ENCODE measurements around the gene TBC1D22B.

Gene TBC1D22B

DNA sequence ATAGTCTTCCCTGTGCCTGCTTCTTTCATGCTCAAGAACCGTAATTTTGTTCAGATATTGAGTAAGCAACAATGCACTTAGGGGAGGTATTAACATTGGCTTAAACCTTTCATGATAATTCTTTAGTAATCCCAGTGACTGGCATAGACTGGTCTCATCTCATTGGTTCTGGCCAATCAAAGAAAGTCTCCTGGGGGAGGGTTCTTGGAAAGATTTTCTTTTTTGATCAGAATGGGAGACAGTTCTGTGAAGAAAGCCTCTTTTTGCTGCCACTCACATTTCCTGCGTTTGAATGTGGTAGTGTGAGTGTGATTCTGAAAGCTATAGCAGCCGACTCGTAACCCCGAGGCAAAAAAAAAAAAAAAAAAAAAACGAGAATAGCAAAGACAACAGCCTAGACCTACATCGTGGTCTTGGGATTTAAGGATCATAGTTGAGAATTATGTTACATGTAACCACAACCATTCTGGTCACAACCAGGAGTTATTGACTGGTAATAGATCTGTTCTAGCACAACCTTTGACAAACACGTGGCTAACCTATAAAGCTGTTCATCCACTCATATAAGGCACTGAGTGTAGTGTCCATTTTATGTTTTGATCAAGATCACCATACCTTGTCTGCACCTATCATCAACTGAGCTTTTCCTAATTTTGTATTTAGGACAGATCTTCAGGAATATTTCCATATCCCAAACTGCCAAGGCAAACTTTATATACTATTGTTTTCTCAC, 15.4 kb downstream of the TBC1D22B start:
- Mint-ChIP-seq H3K4me3 (peak overlapping the region; percentile 33), H3K36me3 (peaks cover 17% of the 10 kb centered on the region), H3K27ac (peak overlapping the region; percentile 67), H3K27me3 (no peaks in the 10 kb centered on the region), H3K4me1 (ENCODE audit: low read depth) (peaks cover 43% of the 10 kb centered on the region), H3K9me3 (ENCODE audit: low read depth) (no peaks in the 10 kb centered on the region)

DNA sequence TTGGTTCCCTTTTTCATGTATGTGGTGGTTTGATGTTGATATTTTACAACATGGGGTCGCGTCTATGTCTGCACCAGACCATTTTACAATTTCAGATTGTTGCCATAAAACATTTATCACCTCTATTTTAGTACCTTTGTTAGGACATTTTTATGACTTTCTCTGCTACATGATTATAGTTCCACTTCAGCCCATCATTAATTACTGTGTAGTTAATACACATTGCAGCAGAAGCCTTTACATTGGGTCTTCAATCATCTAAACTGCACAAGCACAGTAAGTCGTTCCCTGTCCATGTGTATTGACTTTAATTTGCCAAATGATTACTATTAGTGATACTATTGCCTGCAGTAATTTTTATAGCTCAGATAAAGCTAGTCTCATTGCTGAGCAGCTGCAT, 16.1 kb downstream of the TBC1D22B start:
- peak overlapping the region; percentile 67 for H3K27ac Mint-ChIP-seq
- H3K27me3 Mint-ChIP-seq = no peaks in the 10 kb centered on the region
- H3K36me3 Mint-ChIP-seq = peaks cover 17% of the 10 kb centered on the region
- H3K4me3 Mint-ChIP-seq = no peak overlapping the region
- no peaks in the 10 kb centered on the region for H3K9me3 Mint-ChIP-seq (ENCODE audit: low read depth)
- H3K4me1 Mint-ChIP-seq (ENCODE audit: low read depth) = peaks cover 47% of the 10 kb centered on the region

DNA sequence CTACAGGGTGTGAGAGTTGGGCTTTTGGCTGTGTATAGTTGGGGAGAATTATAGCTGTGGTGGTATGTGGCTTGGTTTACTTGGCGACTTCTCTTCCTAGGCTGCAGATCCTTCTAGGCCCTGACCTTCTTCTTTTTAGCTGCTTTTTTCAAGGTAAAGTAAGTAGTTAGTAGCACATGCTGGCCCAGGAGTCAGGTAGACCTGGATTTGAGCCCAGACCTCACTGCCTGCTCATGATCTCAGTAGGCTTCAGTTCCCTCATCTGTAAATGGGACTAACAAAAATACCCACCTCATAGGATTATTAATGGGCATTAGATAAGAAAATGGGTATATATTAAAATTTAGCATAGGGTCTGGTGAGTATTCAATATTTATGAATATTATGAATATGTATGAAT, 17.8 kb downstream of the TBC1D22B start:
- Mint-ChIP-seq H3K4me1 (ENCODE audit: low read depth) (peaks cover 47% of the 10 kb centered on the region), H3K9me3 (ENCODE audit: low read depth) (no peaks in the 10 kb centered on the region), H3K27me3 (no peaks in the 10 kb centered on the region), H3K27ac (no peak overlapping the region), H3K36me3 (peaks cover 14% of the 10 kb centered on the region), H3K4me3 (no peak overlapping the region)

DNA sequence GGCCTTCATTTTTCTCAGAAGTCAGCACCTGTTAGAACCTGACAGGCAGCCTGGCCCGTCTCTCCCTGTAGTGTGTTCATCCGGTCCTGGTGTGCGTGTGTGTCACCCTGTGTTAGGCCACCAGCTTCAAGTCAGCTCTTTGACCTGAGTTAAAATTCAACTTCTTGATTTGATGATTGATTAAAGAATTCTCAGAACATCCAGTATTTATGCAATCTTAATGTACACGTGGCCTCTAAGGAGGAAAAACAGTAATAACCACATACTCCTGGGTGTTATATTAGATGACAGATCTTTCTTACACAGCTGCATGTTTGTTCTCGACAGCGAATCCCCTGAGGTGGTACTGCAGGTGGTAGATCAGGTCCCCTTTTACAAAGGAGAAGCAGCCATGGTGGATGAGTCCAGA, 19.4 kb downstream of the TBC1D22B start:
- Mint-ChIP-seq H3K9me3 (ENCODE audit: low read depth) (no peaks in the 10 kb centered on the region), H3K27me3 (no peaks in the 10 kb centered on the region), H3K4me3 (no peak overlapping the region), H3K4me1 (ENCODE audit: low read depth) (peaks cover 43% of the 10 kb centered on the region), H3K27ac (no peak overlapping the region), H3K36me3 (peaks cover 12% of the 10 kb centered on the region)

DNA sequence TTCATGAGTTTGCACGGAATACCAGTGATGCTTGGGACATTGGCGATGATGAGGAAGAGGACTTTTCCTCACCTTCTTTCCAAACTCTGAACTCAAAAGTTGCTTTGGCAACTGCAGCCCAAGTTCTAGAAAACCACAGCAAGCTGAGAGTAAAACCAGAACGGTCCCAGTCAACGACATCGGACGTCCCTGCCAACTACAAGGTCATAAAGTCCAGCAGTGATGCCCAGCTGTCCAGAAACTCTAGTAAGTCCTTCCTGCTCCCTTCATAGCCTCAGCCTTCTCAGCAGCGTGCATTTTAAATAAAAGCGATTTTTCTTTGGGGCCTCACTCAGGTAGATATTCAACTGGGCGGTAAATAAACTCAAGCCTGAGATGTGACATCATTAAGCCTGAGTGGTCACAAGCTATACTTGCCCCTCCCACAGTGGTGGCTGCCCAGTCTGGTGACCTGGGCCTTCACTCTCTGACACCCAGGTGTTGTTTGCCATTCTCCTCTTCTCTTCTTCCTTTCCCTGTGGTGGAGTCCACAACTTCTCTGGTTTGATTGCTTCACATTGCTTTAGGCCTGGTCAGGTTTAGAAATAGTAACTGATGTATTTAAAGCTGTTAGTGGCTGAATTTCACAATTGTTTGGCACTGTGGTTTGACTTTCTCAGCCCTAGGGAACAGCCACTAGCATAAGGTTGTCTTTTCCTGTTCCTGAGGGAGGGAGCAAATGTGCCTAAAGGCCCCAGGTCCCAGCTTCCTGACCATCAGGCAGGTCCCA, 22.0 kb downstream of the TBC1D22B start:
- Mint-ChIP-seq H3K27me3 (no peaks in the 10 kb centered on the region), H3K27ac (no peak overlapping the region), H3K36me3 (peaks cover 10% of the 10 kb centered on the region), H3K4me1 (ENCODE audit: low read depth) (peaks cover 20% of the 10 kb centered on the region), H3K4me3 (no peak overlapping the region), H3K9me3 (ENCODE audit: low read depth) (no peaks in the 10 kb centered on the region)

DNA sequence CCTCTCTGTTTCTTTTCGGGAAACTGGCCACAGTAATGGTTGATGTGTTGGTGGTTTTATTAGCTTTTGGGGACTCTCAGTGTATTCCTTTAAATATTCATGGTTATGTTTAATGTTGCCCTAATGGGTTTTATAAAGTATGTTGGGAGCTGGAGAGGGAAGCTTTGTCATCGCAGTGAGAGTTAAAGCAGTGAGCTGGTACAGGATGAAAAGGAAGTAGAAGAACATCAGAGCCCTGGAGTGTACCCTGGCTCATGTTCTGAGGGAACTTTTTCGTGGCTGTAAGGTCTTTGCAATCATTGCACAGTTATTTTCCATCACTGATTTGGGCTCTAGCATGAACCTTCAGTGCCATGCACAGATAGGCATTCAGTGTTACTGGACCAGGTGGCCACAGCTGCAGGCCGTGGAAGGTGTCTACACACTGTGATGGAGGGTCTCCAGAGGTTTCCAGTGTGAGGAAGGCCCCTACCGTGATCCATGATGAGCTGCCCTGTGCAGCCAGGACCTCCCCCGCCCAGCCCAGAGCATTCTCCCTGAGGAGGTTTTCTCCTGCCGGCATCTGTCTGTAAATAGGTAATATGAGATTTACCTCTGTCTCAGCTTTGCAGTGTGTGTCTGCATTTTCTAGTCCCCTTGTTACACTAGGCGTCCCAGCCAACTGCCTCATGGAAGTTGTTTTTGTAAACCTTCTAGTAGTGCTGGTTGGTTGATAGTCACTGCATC, 22.8 kb downstream of the TBC1D22B start:
- no peak overlapping the region for H3K27ac Mint-ChIP-seq
- H3K27me3 Mint-ChIP-seq = no peaks in the 10 kb centered on the region

DNA sequence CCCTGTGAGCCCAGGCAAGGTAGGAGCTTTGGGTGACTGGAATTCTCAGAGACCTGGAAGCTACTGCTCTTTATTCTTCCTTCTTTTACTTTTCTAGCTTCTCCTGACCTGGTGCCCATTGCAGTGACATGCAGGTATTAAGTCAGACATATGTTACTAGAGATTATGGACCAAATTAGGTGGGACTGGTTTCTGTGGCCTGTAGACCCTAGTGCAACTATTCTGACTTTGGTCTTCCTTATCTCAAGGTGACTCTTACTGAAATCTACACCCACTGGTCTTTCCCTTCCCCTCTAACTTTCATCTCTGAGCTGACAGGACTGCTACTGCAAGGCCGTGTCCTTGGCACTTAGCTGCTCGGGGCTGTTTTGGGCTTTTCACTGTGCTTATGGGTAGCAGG, 24.8 kb downstream of the TBC1D22B start:
- H3K4me1 Mint-ChIP-seq (ENCODE audit: low read depth) = peaks cover 7% of the 10 kb centered on the region
- H3K9me3 Mint-ChIP-seq (ENCODE audit: low read depth) = no peaks in the 10 kb centered on the region
- H3K4me3 Mint-ChIP-seq = no peak overlapping the region
- H3K27ac Mint-ChIP-seq = no peak overlapping the region
- H3K27me3 Mint-ChIP-seq = no peaks in the 10 kb centered on the region
- H3K36me3 Mint-ChIP-seq = peaks cover 13% of the 10 kb centered on the region

More for the DNA sequence above, 22.8 kb downstream of the TBC1D22B start:
- Mint-ChIP-seq H3K4me1 (ENCODE audit: low read depth) (peaks cover 16% of the 10 kb centered on the region), H3K4me3 (no peak overlapping the region), H3K9me3 (ENCODE audit: low read depth) (no peaks in the 10 kb centered on the region), H3K36me3 (peaks cover 10% of the 10 kb centered on the region)

DNA sequence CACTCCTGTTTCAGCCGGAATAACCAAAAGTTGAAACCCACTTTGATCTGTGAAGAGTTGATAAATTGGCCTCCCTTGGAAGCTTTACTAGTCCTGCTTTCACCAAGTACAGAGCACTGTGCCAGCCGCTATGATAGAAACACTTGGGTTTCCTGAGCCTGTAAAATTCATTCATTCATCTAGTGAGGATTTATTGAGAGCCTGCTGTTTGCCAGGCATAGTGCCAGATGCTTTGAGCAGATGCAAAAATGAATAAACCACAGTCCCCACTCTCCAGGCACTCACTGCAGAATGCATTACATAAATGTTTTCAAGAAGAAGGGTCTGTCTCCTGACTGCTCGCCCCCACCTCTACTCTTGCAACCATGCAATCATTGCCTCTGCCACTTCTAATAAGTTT, 25.7 kb downstream of the TBC1D22B start:
- Mint-ChIP-seq H3K27ac (no peak overlapping the region), H3K36me3 (peaks cover 18% of the 10 kb centered on the region), H3K4me1 (ENCODE audit: low read depth) (peaks cover 8% of the 10 kb centered on the region), H3K9me3 (ENCODE audit: low read depth) (no peaks in the 10 kb centered on the region), H3K4me3 (no peak overlapping the region), H3K27me3 (no peaks in the 10 kb centered on the region)

DNA sequence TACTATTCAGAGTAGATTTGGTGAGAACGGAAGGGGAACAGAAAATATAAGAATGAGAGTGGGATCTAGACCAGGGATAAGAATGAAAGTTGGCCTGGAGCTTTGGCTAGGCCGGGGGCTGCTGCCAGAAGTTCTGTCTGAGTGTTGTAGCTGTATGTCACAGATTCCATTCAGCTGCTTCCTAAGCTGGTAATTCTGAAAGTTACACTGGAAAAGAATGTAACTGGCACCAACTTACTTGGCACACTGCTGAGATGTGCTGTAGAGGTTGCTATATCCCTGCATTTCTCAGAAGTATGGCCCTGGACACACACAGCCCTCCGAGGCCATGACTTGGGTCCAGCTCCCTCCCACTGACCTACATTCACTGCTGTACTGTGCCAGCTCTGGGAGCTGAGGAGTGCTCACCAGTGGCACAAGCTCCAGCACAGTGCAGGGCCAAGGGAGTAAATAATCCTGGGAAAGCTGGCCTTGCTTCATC, 26.1 kb downstream of the TBC1D22B start:
- Mint-ChIP-seq H3K4me1 (ENCODE audit: low read depth) (peaks cover 6% of the 10 kb centered on the region), H3K9me3 (ENCODE audit: low read depth) (no peaks in the 10 kb centered on the region), H3K36me3 (peaks cover 18% of the 10 kb centered on the region), H3K27ac (no peak overlapping the region), H3K4me3 (no peak overlapping the region), H3K27me3 (no peaks in the 10 kb centered on the region)

DNA sequence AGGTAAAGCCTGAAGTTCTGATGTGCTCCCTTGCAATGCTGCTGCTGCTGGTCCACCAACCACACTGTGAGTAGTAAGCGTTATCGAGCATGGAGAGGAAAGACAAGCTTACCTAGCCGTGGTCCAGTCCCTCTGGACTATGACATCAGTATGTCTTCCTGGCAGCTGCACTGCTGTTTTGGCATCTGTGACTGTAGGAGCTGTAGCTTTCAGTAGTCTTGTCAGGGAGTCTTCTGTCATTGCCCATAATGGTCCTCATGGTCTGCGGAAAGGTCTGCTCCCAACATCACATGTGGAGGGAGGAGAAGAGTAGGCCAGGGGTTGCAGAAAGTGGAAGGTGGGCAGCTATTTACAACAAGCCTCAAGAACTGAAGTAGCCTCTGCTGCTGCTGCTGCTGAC, 27.2 kb downstream of the TBC1D22B start:
- Mint-ChIP-seq H3K4me3 (no peak overlapping the region), H3K9me3 (ENCODE audit: low read depth) (no peaks in the 10 kb centered on the region), H3K4me1 (ENCODE audit: low read depth) (peaks cover 16% of the 10 kb centered on the region), H3K27ac (no peak overlapping the region), H3K27me3 (no peaks in the 10 kb centered on the region), H3K36me3 (peaks cover 18% of the 10 kb centered on the region)

DNA sequence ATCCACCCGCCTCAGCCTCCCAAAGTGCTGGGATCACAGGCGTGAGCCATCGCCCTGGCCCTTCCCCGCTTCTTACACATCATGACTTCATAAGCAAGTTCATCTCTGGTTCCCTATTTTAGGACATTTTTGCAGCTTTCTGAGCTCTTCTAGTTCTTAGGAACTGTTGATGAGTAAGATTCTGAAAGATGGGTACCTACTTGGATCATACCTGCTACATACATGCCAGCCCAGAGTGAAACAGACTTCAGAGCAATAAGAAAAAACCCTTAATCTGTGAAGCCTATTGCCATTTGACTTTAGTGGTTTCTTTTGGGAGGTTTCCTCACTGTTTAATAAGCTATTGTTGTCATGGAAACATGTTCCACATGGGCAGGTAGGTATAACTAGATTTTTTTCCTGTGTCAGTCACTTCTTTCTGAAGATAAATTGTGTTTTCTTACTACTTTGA, 28.3 kb downstream of the TBC1D22B start:
- H3K9me3 Mint-ChIP-seq (ENCODE audit: low read depth) = no peaks in the 10 kb centered on the region
- H3K36me3 Mint-ChIP-seq = peaks cover 18% of the 10 kb centered on the region
- H3K27me3 Mint-ChIP-seq = no peaks in the 10 kb centered on the region
- no peak overlapping the region for H3K4me3 Mint-ChIP-seq
- H3K27ac Mint-ChIP-seq = no peak overlapping the region
- H3K4me1 Mint-ChIP-seq (ENCODE audit: low read depth) = peaks cover 21% of the 10 kb centered on the region

DNA sequence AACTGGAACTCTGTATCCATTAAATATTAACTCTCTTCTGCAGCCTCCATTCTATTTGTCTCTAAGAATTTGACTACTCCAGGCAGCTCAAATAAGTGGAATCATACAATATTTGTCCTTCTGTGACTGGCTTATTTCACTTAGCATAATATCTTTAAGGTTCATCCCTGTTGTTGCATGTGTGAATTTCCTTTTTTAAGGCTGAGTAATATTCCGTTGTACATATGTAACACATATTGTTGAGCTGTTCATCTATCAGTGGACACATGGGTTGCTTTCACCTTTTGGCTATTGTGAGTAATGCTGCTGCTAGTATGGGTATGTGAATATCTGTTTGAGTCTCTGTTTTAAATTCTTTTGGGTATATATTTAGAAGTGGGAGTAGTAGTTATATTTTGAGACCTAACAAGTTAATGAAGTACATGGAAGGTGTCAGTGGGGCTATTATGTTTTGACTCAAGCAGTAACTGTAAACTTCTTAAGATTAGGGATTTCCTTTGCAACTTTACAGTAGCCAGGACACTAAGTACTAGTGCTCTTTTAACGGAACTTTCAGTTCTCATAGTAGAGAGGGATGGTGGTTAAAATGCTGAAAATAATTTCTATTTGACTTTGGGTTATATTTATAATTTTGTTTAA, 30.1 kb downstream of the TBC1D22B start:
- Mint-ChIP-seq H3K4me1 (ENCODE audit: low read depth) (peaks cover 21% of the 10 kb centered on the region), H3K27me3 (no peaks in the 10 kb centered on the region), H3K27ac (no peak overlapping the region), H3K4me3 (peak overlapping the region; percentile 8), H3K36me3 (peaks cover 29% of the 10 kb centered on the region), H3K9me3 (ENCODE audit: low read depth) (no peaks in the 10 kb centered on the region)

DNA sequence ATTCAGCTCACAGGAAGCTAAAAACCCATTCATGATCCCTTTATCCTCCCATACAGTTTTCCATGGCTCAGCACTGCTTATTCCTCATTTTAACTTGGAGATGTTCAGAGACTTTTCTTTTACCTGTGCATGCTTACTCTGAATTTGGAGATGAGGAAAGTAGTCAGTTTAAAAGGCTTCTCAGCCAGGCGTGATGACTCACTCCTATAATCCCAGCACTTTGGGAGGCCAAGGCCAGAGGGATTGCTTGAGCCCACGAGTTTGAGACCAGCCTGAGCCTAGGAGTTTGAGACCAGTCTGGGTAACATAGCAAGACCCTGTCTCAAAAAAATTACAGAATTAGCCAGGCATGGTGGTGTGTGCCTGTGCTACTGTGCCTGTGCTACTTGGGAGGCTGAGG, 30.7 kb downstream of the TBC1D22B start:
- Mint-ChIP-seq H3K36me3 (peaks cover 27% of the 10 kb centered on the region), H3K4me1 (ENCODE audit: low read depth) (peaks cover 21% of the 10 kb centered on the region), H3K9me3 (ENCODE audit: low read depth) (no peaks in the 10 kb centered on the region), H3K27ac (no peak overlapping the region), H3K27me3 (no peaks in the 10 kb centered on the region), H3K4me3 (no peak overlapping the region)

DNA sequence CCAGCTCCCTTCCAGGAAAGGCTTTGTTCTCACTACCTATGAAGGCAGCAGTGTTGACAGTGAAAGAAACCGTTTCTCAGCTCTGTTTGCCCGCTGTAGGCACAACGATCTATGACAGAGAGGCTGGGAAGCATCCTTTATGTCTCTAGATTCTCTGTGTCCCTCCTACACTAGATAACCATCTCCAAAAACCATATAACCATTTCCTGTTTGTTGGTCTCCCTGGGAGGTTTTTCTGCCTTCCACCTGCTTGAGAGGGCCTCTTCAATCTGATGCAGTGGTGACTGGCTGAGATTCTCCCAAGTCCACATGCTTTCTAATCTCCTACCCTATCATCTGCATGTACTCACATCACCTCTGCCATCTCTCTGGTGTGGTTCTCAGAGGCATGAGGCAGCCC, 32.4 kb downstream of the TBC1D22B start:
- Mint-ChIP-seq H3K27me3 (no peaks in the 10 kb centered on the region), H3K4me3 (peak overlapping the region; percentile 27), H3K36me3 (peaks cover 29% of the 10 kb centered on the region), H3K4me1 (ENCODE audit: low read depth) (peaks cover 21% of the 10 kb centered on the region), H3K9me3 (ENCODE audit: low read depth) (no peaks in the 10 kb centered on the region), H3K27ac (peak overlapping the region; percentile 85)
